HepG2 (cell line): ENCODE measurements around the gene LMOD1. TPM values are rescaled to one million over a fixed set of nuclear protein-coding genes. Genes with fewer than 3 reads are reported as not detected.

Experiments
- HNRNPL ChIP-seq: fragments of 200-400 bp; formaldehyde crosslinking; IDR thresholded peaks from 2 replicates; pipeline ENCODE4 v1.6.1; 2017; ENCODE audit warnings: mild to moderate bottlenecking, low read depth, low read length
- PLRG1 ChIP-seq: fragments of 450-650 bp; conservative IDR thresholded peaks from 2 replicates; pipeline ENCODE4 v1.6.1; 2016
- POLR2AphosphoS5 ChIP-seq: IDR thresholded peaks from 2 replicates; pipeline ENCODE4 v1.6.1; 2012; ENCODE audit warnings: low read depth, low read length
- RFXAP ChIP-seq: sonication (generic); formaldehyde crosslinking; IDR thresholded peaks from 2 replicates; pipeline ENCODE4 v1.4.0; 2020; ENCODE audit warnings: missing genetic modification reagents, borderline replicate concordance
- RXRB ChIP-seq: IDR thresholded peaks from 2 replicates; pipeline ENCODE4 v1.6.1; 2016; ENCODE audit warnings: borderline replicate concordance, missing genetic modification reagents, missing compliant biosample characterization
- SMAD9 ChIP-seq: sonication (generic); formaldehyde crosslinking; IDR thresholded peaks from 2 replicates; pipeline ENCODE4 v1.5.1; 2020; ENCODE audit warnings: mild to moderate bottlenecking, missing genetic modification reagents
- SMARCE1 ChIP-seq: fragments of 450-650 bp; IDR thresholded peaks from 2 replicates; pipeline ENCODE4 v1.6.1; 2017; ENCODE audit warnings: borderline replicate concordance
- TBX3 ChIP-seq: fragments of 450-650 bp; IDR thresholded peaks from 2 replicates; pipeline ENCODE4 v1.6.1; 2017; ENCODE audit warnings: antibody characterized with exemption, mild to moderate bottlenecking, inconsistent platforms, borderline replicate concordance
- TFE3 ChIP-seq: IDR thresholded peaks from 2 replicates; pipeline ENCODE4 v1.6.1; 2016
- ZBTB43 ChIP-seq: sonication (generic); formaldehyde crosslinking; conservative IDR thresholded peaks from 2 replicates; pipeline ENCODE4 v1.4.0; 2020; ENCODE audit warnings: missing genetic modification reagents
- ZMYM3 ChIP-seq: sonication (generic); formaldehyde crosslinking; IDR thresholded peaks from 2 replicates; pipeline ENCODE4 v1.5.1; 2020; ENCODE audit warnings: mild to moderate bottlenecking, missing genetic modification reagents
- ZNF207 ChIP-seq: fragments of 450-650 bp; IDR thresholded peaks from 2 replicates; pipeline ENCODE4 v1.6.1; 2016; ENCODE audit warnings: antibody characterized with exemption, borderline replicate concordance
- ZNF224 ChIP-seq: sonication (generic); formaldehyde crosslinking; IDR thresholded peaks from 2 replicates; pipeline ENCODE4 v1.5.0; 2020; ENCODE audit warnings: mild to moderate bottlenecking, missing genetic modification reagents
- ZNF331 ChIP-seq: sonication (generic); formaldehyde crosslinking; IDR thresholded peaks from 2 replicates; pipeline ENCODE4 v1.4.0; 2020; ENCODE audit warnings: missing genetic modification reagents
- ZNF496 ChIP-seq: sonication (generic); formaldehyde crosslinking; IDR thresholded peaks from 2 replicates; pipeline ENCODE4 v1.8.1; 2023; ENCODE audit warnings: mild to moderate bottlenecking, moderate library complexity, missing genetic modification reagents; ENCODE audit not compliant: insufficient replicate concordance
- ZNF672 ChIP-seq: sonication (generic); formaldehyde crosslinking; IDR thresholded peaks from 2 replicates; pipeline ENCODE4 v1.8.1; 2022; ENCODE audit warnings: missing genetic modification reagents
- ZNF703 ChIP-seq: sonication (generic); formaldehyde crosslinking; IDR thresholded peaks from 2 replicates; pipeline ENCODE4 v1.5.1; 2020; ENCODE audit warnings: missing genetic modification reagents, mild to moderate bottlenecking, moderate library complexity, borderline replicate concordance
- ZNF740 ChIP-seq: sonication (generic); formaldehyde crosslinking; IDR thresholded peaks from 2 replicates; pipeline ENCODE4 v1.4.0; 2020; ENCODE audit warnings: missing genetic modification reagents
- polyA plus RNA-seq, 8 experiments: library from polyadenylated mRNA; depleted of rRNA in 3 of 8; stranded (reverse) in 7 of 8; unstranded in 1 of 8; fragments of >200 nt; fragmentation: Illumina TruSeq in 4 of 8; extraction: Trizol in 4 of 8; gene quantifications; 2 replicates each; pipeline versions ENCODE4 v1.2.1 to v1.2.3, GENCODE V29; 2011 to 2016; ENCODE audit warnings: low read depth in 4 of 8, missing spikeins in 1 of 8, mixed read lengths in 1 of 8; ENCODE audit not compliant: insufficient read depth in 1 of 8
- total RNA-seq, 5 experiments: library from RNA; depleted of rRNA; stranded (reverse); fragments of >200 nt; fragmentation: Illumina TruSeq; extraction: Trizol; gene quantifications; 2 replicates each; pipeline ENCODE4 v1.2.3, GENCODE V29; 2016; ENCODE audit warnings: low read depth in 1 of 5
- TF ChIP-seq, protein P1 (sequence below): sonication (generic); formaldehyde crosslinking; IDR thresholded peaks from 2 replicates; pipeline ENCODE4 v1.5.0; 2020; ENCODE audit warnings: mild to moderate bottlenecking, missing genetic modification reagents, moderate library complexity
- TF ChIP-seq, protein P2 (sequence below): sonication (generic); formaldehyde crosslinking; IDR thresholded peaks from 2 replicates; pipeline ENCODE4 v1.9.0; 2021; ENCODE audit warnings: missing genetic modification reagents, borderline replicate concordance
- TF ChIP-seq, protein P3 (sequence below): sonication (generic); formaldehyde crosslinking; IDR thresholded peaks from 2 replicates; pipeline ENCODE4 v1.5.0; 2020; ENCODE audit warnings: mild to moderate bottlenecking, missing genetic modification reagents, borderline replicate concordance

LMOD1 gene
- total and polyA plus RNA-seq, 2 of the 13 experiments (the other 11 are each of a cell fraction or from before 2014, with no cell fraction given) = not detected

GRCh38 chr1:201982082-201982622, 35.8 kb upstream of the LMOD1 start (continued):
- no peak for TF ChIP-seq ZBTB43 (CRISPR knock-in tag)
- no peak for TF ChIP-seq TBX3
- no peak for TF ChIP-seq ZNF740 (CRISPR knock-in tag)
- no peak for TF ChIP-seq SMAD9
- TF ChIP-seq, protein P1, sequence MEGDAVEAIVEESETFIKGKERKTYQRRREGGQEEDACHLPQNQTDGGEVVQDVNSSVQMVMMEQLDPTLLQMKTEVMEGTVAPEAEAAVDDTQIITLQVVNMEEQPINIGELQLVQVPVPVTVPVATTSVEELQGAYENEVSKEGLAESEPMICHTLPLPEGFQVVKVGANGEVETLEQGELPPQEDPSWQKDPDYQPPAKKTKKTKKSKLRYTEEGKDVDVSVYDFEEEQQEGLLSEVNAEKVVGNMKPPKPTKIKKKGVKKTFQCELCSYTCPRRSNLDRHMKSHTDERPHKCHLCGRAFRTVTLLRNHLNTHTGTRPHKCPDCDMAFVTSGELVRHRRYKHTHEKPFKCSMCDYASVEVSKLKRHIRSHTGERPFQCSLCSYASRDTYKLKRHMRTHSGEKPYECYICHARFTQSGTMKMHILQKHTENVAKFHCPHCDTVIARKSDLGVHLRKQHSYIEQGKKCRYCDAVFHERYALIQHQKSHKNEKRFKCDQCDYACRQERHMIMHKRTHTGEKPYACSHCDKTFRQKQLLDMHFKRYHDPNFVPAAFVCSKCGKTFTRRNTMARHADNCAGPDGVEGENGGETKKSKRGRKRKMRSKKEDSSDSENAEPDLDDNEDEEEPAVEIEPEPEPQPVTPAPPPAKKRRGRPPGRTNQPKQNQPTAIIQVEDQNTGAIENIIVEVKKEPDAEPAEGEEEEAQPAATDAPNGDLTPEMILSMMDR (CRISPR knock-in tag) = no peak
- no peak for TF ChIP-seq PLRG1
- no peak for TF ChIP-seq ZNF207
- TF ChIP-seq TFE3 (CRISPR knock-in tag) = no peak
- TF ChIP-seq POLR2AphosphoS5 = no peak
- TF ChIP-seq, protein P2, sequence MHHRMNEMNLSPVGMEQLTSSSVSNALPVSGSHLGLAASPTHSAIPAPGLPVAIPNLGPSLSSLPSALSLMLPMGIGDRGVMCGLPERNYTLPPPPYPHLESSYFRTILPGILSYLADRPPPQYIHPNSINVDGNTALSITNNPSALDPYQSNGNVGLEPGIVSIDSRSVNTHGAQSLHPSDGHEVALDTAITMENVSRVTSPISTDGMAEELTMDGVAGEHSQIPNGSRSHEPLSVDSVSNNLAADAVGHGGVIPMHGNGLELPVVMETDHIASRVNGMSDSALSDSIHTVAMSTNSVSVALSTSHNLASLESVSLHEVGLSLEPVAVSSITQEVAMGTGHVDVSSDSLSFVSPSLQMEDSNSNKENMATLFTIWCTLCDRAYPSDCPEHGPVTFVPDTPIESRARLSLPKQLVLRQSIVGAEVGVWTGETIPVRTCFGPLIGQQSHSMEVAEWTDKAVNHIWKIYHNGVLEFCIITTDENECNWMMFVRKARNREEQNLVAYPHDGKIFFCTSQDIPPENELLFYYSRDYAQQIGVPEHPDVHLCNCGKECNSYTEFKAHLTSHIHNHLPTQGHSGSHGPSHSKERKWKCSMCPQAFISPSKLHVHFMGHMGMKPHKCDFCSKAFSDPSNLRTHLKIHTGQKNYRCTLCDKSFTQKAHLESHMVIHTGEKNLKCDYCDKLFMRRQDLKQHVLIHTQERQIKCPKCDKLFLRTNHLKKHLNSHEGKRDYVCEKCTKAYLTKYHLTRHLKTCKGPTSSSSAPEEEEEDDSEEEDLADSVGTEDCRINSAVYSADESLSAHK (CRISPR knock-in tag) = no peak
- TF ChIP-seq ZMYM3 (CRISPR knock-in tag) = 0 out of 2 replicates have a peak, but pooled peaks have one; percentile 28
- TF ChIP-seq, protein P3, sequence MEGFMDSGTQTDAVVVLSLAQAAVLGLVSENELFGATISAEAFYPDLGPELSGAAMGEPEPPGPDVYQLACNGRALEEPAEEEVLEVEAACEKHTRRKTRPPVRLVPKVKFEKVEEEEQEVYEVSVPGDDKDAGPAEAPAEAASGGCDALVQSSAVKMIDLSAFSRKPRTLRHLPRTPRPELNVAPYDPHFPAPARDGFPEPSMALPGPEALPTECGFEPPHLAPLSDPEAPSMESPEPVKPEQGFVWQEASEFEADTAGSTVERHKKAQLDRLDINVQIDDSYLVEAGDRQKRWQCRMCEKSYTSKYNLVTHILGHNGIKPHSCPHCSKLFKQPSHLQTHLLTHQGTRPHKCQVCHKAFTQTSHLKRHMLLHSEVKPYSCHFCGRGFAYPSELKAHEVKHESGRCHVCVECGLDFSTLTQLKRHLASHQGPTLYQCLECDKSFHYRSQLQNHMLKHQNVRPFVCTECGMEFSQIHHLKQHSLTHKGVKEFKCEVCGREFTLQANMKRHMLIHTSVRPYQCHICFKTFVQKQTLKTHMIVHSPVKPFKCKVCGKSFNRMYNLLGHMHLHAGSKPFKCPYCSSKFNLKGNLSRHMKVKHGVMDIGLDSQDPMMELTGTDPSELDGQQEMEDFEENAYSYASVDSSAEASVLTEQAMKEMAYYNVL (CRISPR knock-in tag) = no peak; the same call in 1 of the 2 replicates
- 0 out of 2 replicates have a peak, but pooled peaks have one; percentile 7 for TF ChIP-seq RXRB (CRISPR knock-in tag)
- no peak for TF ChIP-seq ZNF496
- TF ChIP-seq RFXAP (CRISPR knock-in tag) = 0 out of 2 replicates have a peak, but pooled peaks have one; percentile 11
- TF ChIP-seq HNRNPL = no peak
- TF ChIP-seq ZNF703 (CRISPR knock-in tag) = 0 out of 2 replicates have a peak, but pooled peaks have one; percentile 7
- TF ChIP-seq ZNF224 (CRISPR knock-in tag) = no peak
- no peak for TF ChIP-seq SMARCE1
- TF ChIP-seq ZNF331 (CRISPR knock-in tag) = 0 out of 2 replicates have a peak, but pooled peaks have one; percentile 4
- no peak for TF ChIP-seq ZNF672 (CRISPR knock-in tag)
